SK-N-SH (cell line): ENCODE measurements around the gene HEMK1. TPM values are rescaled to one million over a fixed set of nuclear protein-coding genes. Genes with fewer than 3 reads are reported as not detected.

ENCODE experiments used
- CTCF ChIA-PET: fragments of 300-600, 350-600 bp; formaldehyde crosslinking; extraction: SDS; loops from one replicate; lab custom pipeline; 2021; lab: Yijun Ruan, JAX
- POLR2A ChIA-PET: fragments of 350-600 bp; sonication (Branson Sonifier 250); formaldehyde crosslinking; extraction: SDS; loops from one replicate; lab custom pipeline; 2020; ENCODE audit warnings: antibody characterized with exemption, inconsistent platforms; lab: Yijun Ruan, JAX
- DNase-seq: peaks from one replicate; pipeline ENCODE4 v3.0.0; 2012
- H2AFZ ChIP-seq: fragments of 200-600 bp; sonication (generic); 2 replicates; pipeline ENCODE4 v1.8.1; 2016; ENCODE audit warnings: antibody characterized with exemption, mild to moderate bottlenecking, low read depth
- H3F3A ChIP-seq: fragments of 200-600 bp; sonication (generic); replicated peaks from 2 replicates; pipeline ENCODE3; 2016; ENCODE audit warnings: antibody characterized with exemption, mild to moderate bottlenecking; ENCODE audit not compliant: insufficient read depth
- H3K27ac ChIP-seq, 2 experiments: fragments of 200-500 bp in 1 of 2; fragments of 200-600 bp in 1 of 2; sonication (Bioruptor generic) in 1 of 2; sonication (generic), shearing (Covaris generic) in 1 of 2; 2 replicates each; pipeline versions ENCODE4 v1.5.1 to v1.6.1; 2014 to 2016; ENCODE audit warnings: low read depth in 2 of 2, inconsistent platforms in 1 of 2, low read length in 1 of 2, mild to moderate bottlenecking in 1 of 2, mixed read lengths in 1 of 2
- H3K27me3 ChIP-seq: fragments of 200-600 bp; sonication (generic), shearing (Covaris generic); 2 replicates; pipeline ENCODE4 v1.6.1; 2016; ENCODE audit warnings: mixed run types; ENCODE audit not compliant: insufficient read depth
- H3K36me3 ChIP-seq, 2 experiments: fragments of 200-500 bp in 1 of 2; fragments of 200-600 bp in 1 of 2; sonication (Bioruptor generic) in 1 of 2; sonication (generic) in 1 of 2; replicated peaks in 1 of 2; 2 replicates each; pipeline versions ENCODE3 to v1.5.1; 2014 to 2016; ENCODE audit warnings: low read length in 1 of 2, mild to moderate bottlenecking in 1 of 2; ENCODE audit not compliant: insufficient read depth in 2 of 2, control insufficient read depth in 1 of 2
- H3K4me1 ChIP-seq, 2 experiments: fragments of 200-500 bp in 1 of 2; fragments of 200-600 bp in 1 of 2; sonication (Bioruptor generic) in 1 of 2; sonication (generic), shearing (Covaris generic) in 1 of 2; 2 replicates each; pipeline versions ENCODE4 v1.5.1 to v1.6.1; 2014 to 2016; ENCODE audit warnings: low read depth in 1 of 2, low read length in 1 of 2, mixed run types in 1 of 2; ENCODE audit not compliant: insufficient read depth in 2 of 2, control insufficient read depth in 1 of 2
- H3K4me2 ChIP-seq: fragments of 200-600 bp; sonication (generic), shearing (Covaris generic); 2 replicates; pipeline ENCODE4 v1.6.1; 2017; ENCODE audit warnings: mixed run types
- H3K4me3 ChIP-seq, 2 experiments: fragments of 200-500 bp in 1 of 2; fragments of 200-600 bp in 1 of 2; sonication (Bioruptor generic) in 1 of 2; sonication (generic), shearing (Covaris generic) in 1 of 2; 2 replicates each; pipeline versions ENCODE4 v1.5.1 to v1.8.1; 2014 to 2016; ENCODE audit warnings: low read depth in 2 of 2, inconsistent platforms in 1 of 2, low read length in 1 of 2, mild to moderate bottlenecking in 1 of 2, mixed read lengths in 1 of 2, moderate library complexity in 1 of 2
- H3K79me2 ChIP-seq: fragments of 200-600 bp; sonication (generic); 2 replicates; pipeline ENCODE4 v1.8.1; 2017; ENCODE audit warnings: mild to moderate bottlenecking; ENCODE audit not compliant: insufficient read depth
- H3K9ac ChIP-seq: fragments of 200-600 bp; sonication (generic); 2 replicates; pipeline ENCODE4 v1.6.1; 2017; ENCODE audit warnings: mixed run types
- H3K9me2 ChIP-seq: fragments of 200-600 bp; sonication (generic); 2 replicates; pipeline ENCODE4 v1.6.1; 2017; ENCODE audit warnings: mixed run types
- H3K9me3 ChIP-seq: fragments of 200-600 bp; sonication (generic); 2 replicates; pipeline ENCODE4 v1.6.1; 2017; ENCODE audit warnings: mixed run types, mild to moderate bottlenecking, moderate library complexity
- H4K20me1 ChIP-seq: fragments of 200-600 bp; sonication (generic); 2 replicates; pipeline ENCODE4 v1.6.1; 2017; ENCODE audit warnings: mild to moderate bottlenecking, mixed run types; ENCODE audit not compliant: insufficient read depth
- CHD2 ChIP-seq: fragments of 150-350 bp; IDR thresholded peaks from 2 replicates; pipeline ENCODE4 v1.6.1; 2018; ENCODE audit warnings: low read length; ENCODE audit not compliant: partially characterized antibody
- CTCF ChIP-seq: fragments of 200-600 bp; sonication (generic); IDR thresholded peaks from 2 replicates; pipeline ENCODE4 v1.6.1; 2017; ENCODE audit warnings: antibody characterized with exemption, mild to moderate bottlenecking, moderate library complexity
- ELF1 ChIP-seq: IDR thresholded peaks from 2 replicates; pipeline ENCODE4 v1.4.0; 2012
- EP300 ChIP-seq, 2 experiments: IDR thresholded peaks; 2 replicates each; pipeline versions ENCODE4 v1.4.0 to v1.6.1; 2012; ENCODE audit warnings: borderline replicate concordance in 1 of 2, low read depth in 1 of 2, low read length in 1 of 2
- FOXJ3 ChIP-seq: sonication (generic); formaldehyde crosslinking; IDR thresholded peaks from 2 replicates; pipeline ENCODE4 v1.5.1; 2020; ENCODE audit warnings: mild to moderate bottlenecking, missing genetic modification reagents
- GATA2 ChIP-seq: sonication (generic); formaldehyde crosslinking; IDR thresholded peaks from 2 replicates; pipeline ENCODE4 v1.5.0; 2020; ENCODE audit warnings: mild to moderate bottlenecking, missing genetic modification reagents
- IRF3 ChIP-seq: fragments of 150-350 bp; IDR thresholded peaks from 2 replicates; pipeline ENCODE4 v1.6.1; 2016; ENCODE audit warnings: mild to moderate bottlenecking, low read depth, low read length
- JUND ChIP-seq: IDR thresholded peaks from 2 replicates; pipeline ENCODE4 v1.4.0; 2012
- MEF2A ChIP-seq: IDR thresholded peaks from 2 replicates; pipeline ENCODE4 v1.4.0; 2012; ENCODE audit warnings: low read depth, borderline replicate concordance
- MXI1 ChIP-seq: IDR thresholded peaks from 2 replicates; pipeline ENCODE4 v1.6.1; 2012; ENCODE audit warnings: mild to moderate bottlenecking, low read depth, low read length, improper control_type of control experiment
- NRF1 ChIP-seq: IDR thresholded peaks from 2 replicates; pipeline ENCODE4 v1.6.1; 2012; ENCODE audit warnings: low read depth, mild to moderate bottlenecking, low read length
- PBX3 ChIP-seq: IDR thresholded peaks from 2 replicates; pipeline ENCODE4; 2012
- POLR2AphosphoS5 ChIP-seq: IDR thresholded peaks from 2 replicates; pipeline ENCODE4 v1.6.1; 2012; ENCODE audit warnings: low read depth, low read length
- RCOR1 ChIP-seq: fragments of 150-350 bp; IDR thresholded peaks from 2 replicates; pipeline ENCODE4 v1.6.1; 2017; ENCODE audit warnings: antibody characterized with exemption, low read length
- RFX5 ChIP-seq: IDR thresholded peaks from 2 replicates; pipeline ENCODE4 v1.6.1; 2012; ENCODE audit warnings: mild to moderate bottlenecking, improper control_type of control experiment, low read length
- RXRA ChIP-seq: IDR thresholded peaks from 2 replicates; pipeline ENCODE4 v1.4.0; 2012; ENCODE audit warnings: low read depth, mild to moderate bottlenecking, borderline replicate concordance
- SMC3 ChIP-seq: IDR thresholded peaks from 2 replicates; pipeline ENCODE4 v1.6.1; 2012; ENCODE audit warnings: low read depth, low read length, improper control_type of control experiment
- TEAD4 ChIP-seq: IDR thresholded peaks from 2 replicates; pipeline ENCODE4 v1.4.0; 2012; ENCODE audit warnings: mild to moderate bottlenecking, borderline replicate concordance; ENCODE audit not compliant: insufficient read depth
- USF1 ChIP-seq: IDR thresholded peaks from 2 replicates; pipeline ENCODE4 v1.4.0; 2012; ENCODE audit warnings: low read depth, borderline replicate concordance
- USF2 ChIP-seq: fragments of 150-350 bp; IDR thresholded peaks from 2 replicates; pipeline ENCODE4 v1.6.1; 2017; ENCODE audit warnings: antibody characterized with exemption, low read length, low read depth, borderline replicate concordance
- WGBS: methylation state at CpG from one replicate; pipeline ENCODE4 v1.1.6; 2017; ENCODE audit warnings: low lambda C conversion rate; 5-methylcytosine and 5-hydroxymethylcytosine counted together
- polyA plus RNA-seq, 3 experiments: library from polyadenylated mRNA; depleted of rRNA; stranded (reverse); fragments of >200 nt; gene quantifications; 2 replicates each; pipeline ENCODE4 v1.2.3, GENCODE V29; 2012

Gene HEMK1
- polyA plus RNA-seq, 1 of the 3 experiments (the other 2 are of a cell fraction) = 15.4 TPM

- H3K36me3 ChIP-seq = no peaks in the 10 kb centered on the region
- H3K27ac ChIP-seq = no peak overlapping the region
- 42% methylated on average over 2 of the region's 2 CpGs for WGBS
- no peak overlapping the region for H3K4me3 ChIP-seq
- H3K9ac ChIP-seq = no peak overlapping the region
- H3K9me3 ChIP-seq = no peaks in the 10 kb centered on the region
- no peak overlapping the region for H2AFZ ChIP-seq
- H3K4me1 ChIP-seq = peaks cover 0 to 11% of the 10 kb centered on the region in 2 experiments; a peak in 1 of 4 replicates
- no peak for DNase-seq
- ChIA-PET POLR2A (no interaction called here), CTCF (interaction anchor here (1.0 to 31.2 kb wide), 2 partner anchors 13 to 46 kb away, joined by 3 to 648 read pairs; partner anchors contain the start of genes CISH and MAPKAPK3)
- no peaks in the 10 kb centered on the region for H3K79me2 ChIP-seq
- no peaks in the 10 kb centered on the region for H4K20me1 ChIP-seq
- no peaks in the 10 kb centered on the region for H3K27me3 ChIP-seq
- H3K9me2 ChIP-seq = no peaks in the 10 kb centered on the region
- no peak overlapping the region for H3K4me2 ChIP-seq
- no peaks in the 10 kb centered on the region for H3F3A ChIP-seq
- TF ChIP-seq MEF2A (no peak), USF1 (no peak), NRF1 (no peak), TEAD4 (no peak), FOXJ3 (CRISPR knock-in tag) (no peak)
Measured at GRCh38 chr3:50562861-50563260, 6.5 kb upstream of the HEMK1 start.

- 80% methylated on average over 2 of the region's 2 CpGs for WGBS
- Histone ChIP-seq H3K9ac (no peak overlapping the region), H4K20me1 (no peaks in the 10 kb centered on the region), H2AFZ (no peak overlapping the region), H3K36me3 (no peaks in the 10 kb centered on the region), H3K27ac (no peak overlapping the region), H3K79me2 (no peaks in the 10 kb centered on the region; the same call in 1 of the 2 replicates), H3K27me3 (no peaks in the 10 kb centered on the region), H3K9me3 (no peaks in the 10 kb centered on the region), H3K4me1 (peaks cover 0 to 14% of the 10 kb centered on the region in 2 experiments; a peak in 1 of 4 replicates), H3F3A (no peaks in the 10 kb centered on the region), H3K4me2 (no peak overlapping the region), H3K9me2 (no peaks in the 10 kb centered on the region), H3K4me3 (no peak overlapping the region)
- no peak for DNase-seq
- TF ChIP-seq USF2 (no peak), PBX3 (no peak), GATA2 (CRISPR knock-in tag) (no peak), RFX5 (no peak), ELF1 (no peak), IRF3 (no peak), CHD2 (no peak), MXI1 (no peak), CTCF (no peak), JUND (no peak), EP300 (IDR thresholded peaks at IDR 0.05; ENCODE audit: borderline replicate concordance in 1 of 2, low read depth in 1 of 2, low read length in 1 of 2) (no peak), SMC3 (no peak), RXRA (no peak), POLR2AphosphoS5 (no peak), NRF1 (no peak), MEF2A (no peak), RCOR1 (no peak)
- POLR2A ChIA-PET = no interaction called here
- CTCF ChIA-PET = interaction anchor here (31.2 kb wide), 1 partner anchor 45 kb away, joined by 648 read pairs; the partner anchor contains the start of genes CISH and MAPKAPK3
Measured at GRCh38 chr3:50563867-50564266, 5.5 kb upstream of the HEMK1 start.
